Thoracic aorta (tissue), 2 donors: ENCODE data around the gene XPO1. TPM values are rescaled to one million over a fixed set of nuclear protein-coding genes. Genes with fewer than 3 reads are reported as not detected.

ENCODE experiments used
- ATAC-seq: fragments of 150-250 bp; one replicate; pipeline ENCODE4 v1.8.0; 2017; ENCODE audit warnings: low read depth; ENCODE audit not compliant: insufficient number of reproducible peaks, low FRiP score
- DNase-seq: peaks from one replicate; pipeline ENCODE4 v3.0.0-alpha.2; 2020; ENCODE audit warnings: low spot score
- H3K27ac ChIP-seq, 2 donors: fragments of 200-600 bp; sonication (generic); 1 replicate in 1 of 2; 2 replicates in 1 of 2; pipeline ENCODE4 v1.5.1; 2016; ENCODE audit warnings: mild to moderate bottlenecking in 2 of 2, moderate library complexity in 2 of 2
- H3K27me3 ChIP-seq: fragments of 200-600 bp; sonication (generic); replicated peaks from 2 replicates; pipeline ENCODE4 v1.6.0; 2016; ENCODE audit warnings: mild to moderate bottlenecking; ENCODE audit not compliant: insufficient read depth
- H3K36me3 ChIP-seq: fragments of 200-600 bp; sonication (generic); one replicate; pipeline ENCODE4 v1.5.1; 2016
- H3K4me1 ChIP-seq, 2 donors: fragments of 200-600 bp; sonication (generic); 1 replicate in 1 of 2; 2 replicates in 1 of 2; pipeline versions ENCODE4 v1.5.1 to v1.6.0; 2016; ENCODE audit warnings: low read depth in 2 of 2, mild to moderate bottlenecking in 1 of 2; ENCODE audit not compliant: control insufficient read depth in 1 of 2
- H3K4me3 ChIP-seq: fragments of 200-600 bp; sonication (generic); 2 replicates; pipeline ENCODE4 v1.5.1; 2016; ENCODE audit warnings: mild to moderate bottlenecking
- H3K9me3 ChIP-seq: fragments of 200-600 bp; sonication (generic); 2 replicates; pipeline ENCODE4 v1.5.1; 2016
- total RNA-seq, 2 donors: library from RNA; depleted of rRNA; stranded (reverse); fragments of >200 nt; gene quantifications; one replicate each; pipeline versions ENCODE4 v1.1.0 to v1.2.3, GENCODE V29; 2016
- TF ChIP-seq, protein P1 (sequence below): fragments of 200-600 bp; sonication (generic); IDR thresholded peaks from one replicate; pipeline ENCODE4 v1.5.1; 2019; ENCODE audit warnings: antibody characterized with exemption

The XPO1 gene
- total RNA-seq, 2 donors from 2014 or later = 43.3 to 117 TPM

DNA sequence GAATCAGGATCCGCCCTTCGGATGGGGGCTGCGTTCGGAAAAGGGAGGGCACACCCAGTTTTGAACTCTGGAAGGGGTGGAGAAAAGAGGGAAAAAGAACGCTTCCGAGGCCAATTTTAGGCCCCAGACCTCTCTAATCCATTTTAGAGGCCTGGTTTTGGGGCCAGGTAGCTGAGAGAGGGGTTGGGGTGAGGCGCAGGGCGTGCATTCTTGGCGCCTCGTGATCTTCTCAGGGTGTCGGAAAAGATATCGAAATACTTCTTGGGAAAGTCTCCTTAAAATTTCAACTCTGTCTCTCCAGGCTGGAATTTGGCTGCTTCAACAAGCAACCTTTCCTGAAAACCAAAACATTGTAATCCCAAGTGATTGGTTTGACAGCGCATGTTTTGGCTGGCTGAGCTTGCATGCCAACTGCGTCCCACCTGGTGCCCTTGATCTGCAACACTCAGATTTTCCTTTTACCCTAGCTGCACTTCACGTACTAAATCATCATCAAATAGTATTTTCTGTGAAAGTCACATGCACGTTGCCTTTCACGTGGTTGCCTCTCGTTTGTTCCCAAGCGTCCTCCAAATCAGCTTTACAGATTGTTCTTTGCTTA lies 864 bp upstream of the XPO1 start:
- Histone ChIP-seq H3K4me3 (peak overlapping the region; percentile 81), H3K4me1 (peaks cover 15 to 25% of the 10 kb centered on the region in 2 donors), H3K27ac (peak overlapping the region; percentile 91), H3K9me3 (no peaks in the 10 kb centered on the region), H3K36me3 (no peaks in the 10 kb centered on the region), H3K27me3 (no peaks in the 10 kb centered on the region)
- TF ChIP-seq, protein P1, sequence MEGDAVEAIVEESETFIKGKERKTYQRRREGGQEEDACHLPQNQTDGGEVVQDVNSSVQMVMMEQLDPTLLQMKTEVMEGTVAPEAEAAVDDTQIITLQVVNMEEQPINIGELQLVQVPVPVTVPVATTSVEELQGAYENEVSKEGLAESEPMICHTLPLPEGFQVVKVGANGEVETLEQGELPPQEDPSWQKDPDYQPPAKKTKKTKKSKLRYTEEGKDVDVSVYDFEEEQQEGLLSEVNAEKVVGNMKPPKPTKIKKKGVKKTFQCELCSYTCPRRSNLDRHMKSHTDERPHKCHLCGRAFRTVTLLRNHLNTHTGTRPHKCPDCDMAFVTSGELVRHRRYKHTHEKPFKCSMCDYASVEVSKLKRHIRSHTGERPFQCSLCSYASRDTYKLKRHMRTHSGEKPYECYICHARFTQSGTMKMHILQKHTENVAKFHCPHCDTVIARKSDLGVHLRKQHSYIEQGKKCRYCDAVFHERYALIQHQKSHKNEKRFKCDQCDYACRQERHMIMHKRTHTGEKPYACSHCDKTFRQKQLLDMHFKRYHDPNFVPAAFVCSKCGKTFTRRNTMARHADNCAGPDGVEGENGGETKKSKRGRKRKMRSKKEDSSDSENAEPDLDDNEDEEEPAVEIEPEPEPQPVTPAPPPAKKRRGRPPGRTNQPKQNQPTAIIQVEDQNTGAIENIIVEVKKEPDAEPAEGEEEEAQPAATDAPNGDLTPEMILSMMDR = no peak
- DNase-seq (no peak), ATAC-seq (peak; percentile 2)

DNA sequence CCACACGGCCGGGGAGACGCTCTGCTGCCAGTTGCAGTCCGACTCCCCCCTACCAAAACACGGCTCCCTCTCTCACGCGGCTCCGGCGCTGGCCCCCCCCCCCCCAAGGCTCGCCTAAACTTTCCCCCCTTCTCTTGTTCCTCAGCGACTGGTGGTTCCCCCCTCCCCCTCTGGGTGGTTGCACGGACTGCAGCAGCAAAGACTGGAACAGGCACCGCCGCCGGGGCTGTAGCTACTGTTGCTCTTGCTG lies 281 bp downstream of the XPO1 start:
- DNase-seq (no peak), ATAC-seq (no peak)
- TF ChIP-seq, protein P1 = no peak
- Histone ChIP-seq H3K27ac (peak overlapping the region; percentile 91), H3K36me3 (no peaks in the 10 kb centered on the region), H3K4me1 (peaks cover 19 to 36% of the 10 kb centered on the region in 2 donors), H3K9me3 (no peaks in the 10 kb centered on the region), H3K27me3 (no peaks in the 10 kb centered on the region), H3K4me3 (peak overlapping the region; percentile 81)

DNA sequence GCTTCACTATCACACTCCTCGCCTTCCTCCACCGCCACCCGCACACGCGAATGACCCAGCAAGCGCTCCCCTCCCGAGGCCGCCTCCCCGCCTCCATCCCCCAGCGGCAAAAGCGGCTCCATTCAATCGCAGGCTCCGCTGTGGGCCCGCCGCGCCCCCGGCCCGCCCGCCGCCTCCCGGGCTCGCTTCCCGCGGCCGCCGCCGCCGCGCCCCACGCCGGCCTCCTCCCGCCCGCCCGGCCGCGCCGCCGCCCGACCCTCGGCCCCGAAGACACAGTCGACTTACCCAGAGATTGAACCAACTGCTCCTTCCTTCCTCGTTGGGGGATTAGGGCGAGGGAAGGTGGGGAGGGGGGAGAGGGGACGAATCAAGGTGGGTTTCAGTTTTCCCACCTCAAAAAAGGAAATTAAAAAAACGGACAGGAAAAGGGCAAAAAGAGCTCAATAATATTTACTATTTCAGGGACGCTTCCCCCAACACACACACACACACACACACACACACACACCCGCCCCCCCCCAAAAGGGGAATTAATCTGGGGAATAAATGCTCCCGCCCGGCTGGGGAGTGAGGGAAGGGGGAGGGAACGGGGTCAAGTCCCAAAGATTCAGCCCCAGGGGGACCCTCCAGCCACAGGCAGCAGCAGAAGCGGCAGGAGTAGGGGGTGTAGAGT lies 743 bp downstream of the XPO1 start:
- Histone ChIP-seq H3K27me3 (no peaks in the 10 kb centered on the region), H3K27ac (peak overlapping the region; percentile 91), H3K9me3 (no peaks in the 10 kb centered on the region)

DNA sequence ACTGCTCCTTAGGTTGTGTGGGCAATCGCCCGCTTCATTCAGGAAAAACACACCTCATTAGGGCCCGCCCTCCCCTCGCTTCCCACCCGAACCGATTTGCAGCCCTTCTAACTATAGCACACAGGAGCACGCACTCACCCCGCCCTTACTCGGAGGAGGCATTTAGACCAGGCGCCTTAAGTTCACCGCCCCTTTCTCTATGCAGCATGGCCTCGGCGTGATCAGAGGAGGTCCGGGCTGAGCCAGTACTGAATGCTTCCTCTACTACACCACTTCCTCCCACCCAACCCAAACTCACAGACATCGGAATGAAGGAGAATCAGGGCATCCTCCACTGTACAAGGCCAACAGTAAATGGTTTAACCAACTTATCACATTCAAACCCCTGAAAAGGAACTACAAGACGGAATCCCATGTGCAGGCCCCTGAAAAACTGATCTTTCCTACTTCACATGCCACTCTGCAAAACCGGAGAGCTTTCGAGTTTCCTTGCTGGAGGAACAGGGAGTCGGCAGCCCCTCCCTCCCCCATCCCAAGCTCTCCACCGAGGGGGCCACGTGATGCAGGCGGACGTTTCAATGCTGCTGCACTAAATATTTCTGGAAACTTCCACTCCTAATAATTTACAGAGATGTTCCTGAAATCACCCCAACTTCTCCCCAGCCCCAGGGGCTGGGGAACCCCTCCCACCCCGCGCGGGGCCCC lies 1.4 kb downstream of the XPO1 start:
- peaks cover 19 to 42% of the 10 kb centered on the region in 2 donors for H3K4me1 ChIP-seq

More for the DNA sequence above, 743 bp downstream of the XPO1 start:
- TF ChIP-seq, protein P1 = no peak
- H3K36me3 ChIP-seq = no peaks in the 10 kb centered on the region
- no peak for ATAC-seq
- peak; percentile 2 for DNase-seq
- peaks cover 19 to 41% of the 10 kb centered on the region in 2 donors for H3K4me1 ChIP-seq
- peak overlapping the region; percentile 81 for H3K4me3 ChIP-seq

DNA sequence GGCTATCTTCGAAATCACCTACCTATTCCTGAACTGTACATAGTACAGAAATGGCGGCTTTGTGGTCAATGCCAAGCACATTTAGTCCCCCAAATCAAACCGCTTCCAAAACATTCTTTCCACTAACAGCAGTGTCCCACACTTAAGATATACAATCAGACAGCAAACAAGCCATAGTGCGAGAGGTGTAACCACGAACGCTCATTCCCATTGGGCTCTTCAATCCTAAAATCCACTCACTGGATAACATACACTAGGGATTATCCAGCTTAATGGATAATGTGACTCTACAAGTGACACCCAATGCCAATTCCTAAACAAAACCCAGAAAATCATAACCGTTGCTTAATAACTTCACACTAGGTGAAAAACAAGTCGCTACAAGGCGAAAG lies 2.0 kb downstream of the XPO1 start:
- peak overlapping the region; percentile 81 for H3K4me3 ChIP-seq
- H3K9me3 ChIP-seq = no peaks in the 10 kb centered on the region
- DNase-seq (no peak), ATAC-seq (no peak)
- H3K27ac ChIP-seq = peak overlapping the region; percentile 69 to 91
- no peaks in the 10 kb centered on the region for H3K27me3 ChIP-seq
- no peaks in the 10 kb centered on the region for H3K36me3 ChIP-seq
- TF ChIP-seq, protein P1 = no peak
- H3K4me1 ChIP-seq = peaks cover 19 to 42% of the 10 kb centered on the region in 2 donors

More for the DNA sequence above, 1.4 kb downstream of the XPO1 start:
- ATAC-seq = no peak
- peak overlapping the region; percentile 81 for H3K4me3 ChIP-seq
- no peaks in the 10 kb centered on the region for H3K27me3 ChIP-seq
- peak overlapping the region; percentile 69 to 91 for H3K27ac ChIP-seq
- H3K36me3 ChIP-seq = no peaks in the 10 kb centered on the region
- H3K9me3 ChIP-seq = no peaks in the 10 kb centered on the region
- DNase-seq = peak; percentile 73
- TF ChIP-seq, protein P1 = no peak
